Left lung (tissue), 14 donors: ENCODE measurements around the gene ZNF844. TPM values are rescaled to one million over a fixed set of nuclear protein-coding genes. Genes with fewer than 3 reads are reported as not detected.

Source experiments
- ATAC-seq: fragments of 200-7000 bp; cut with Tn5 transposase; one replicate; pipeline ENCODE4 v1.9.1; 2020; ENCODE audit warnings: moderate library complexity
- DNase-seq, 4 donors: peaks; one replicate each; pipeline ENCODE4 v3.0.0-alpha.2; 2013 to 2020
- H3K27ac ChIP-seq, 2 donors: fragments of 200-600 bp; sonication (generic) in 1 of 2; one replicate each; pipeline versions ENCODE4 v1.5.0 to v1.8.0; 2020 to 2021
- H3K27me3 ChIP-seq, 2 donors: fragments of 200-600 bp; sonication (generic) in 1 of 2; one replicate each; pipeline versions ENCODE4 v1.5.0 to v1.8.0; 2020 to 2021
- H3K36me3 ChIP-seq, 2 donors: fragments of 200-600 bp; sonication (generic) in 1 of 2; one replicate each; pipeline versions ENCODE4 v1.5.0 to v1.8.0; 2020 to 2021
- H3K4me1 ChIP-seq, 2 donors: fragments of 200-600 bp; one replicate each; pipeline ENCODE4 v1.8.0; 2021
- H3K4me3 ChIP-seq, 2 donors: fragments of 200-600 bp; sonication (generic) in 1 of 2; one replicate each; pipeline versions ENCODE4 v1.5.0 to v1.8.0; 2020 to 2021; ENCODE audit warnings: mild to moderate bottlenecking in 1 of 2
- H3K9me3 ChIP-seq, 2 donors: fragments of 200-600 bp; sonication (generic) in 1 of 2; one replicate each; pipeline versions ENCODE4 v1.5.0 to v1.8.0; 2020 to 2021
- CTCF ChIP-seq, 2 donors: fragments of 200-600 bp; sonication (generic) in 1 of 2; IDR thresholded peaks; one replicate each; pipeline versions ENCODE4 v1.5.0 to v1.8.0; 2021; ENCODE audit warnings: antibody characterized with exemption in 2 of 2
- intact Hi-C, 2 donors: fragments of 100-400 bp; cut with DNase I; formaldehyde crosslinking; loops; one replicate each; pipeline versions ENCODE4 v1.11.2 to v1.14.2; 2022
- long read RNA-seq, 12 donors: library from polyadenylated mRNA in 2 of 12; unstranded in 2 of 12; transcript quantifications; one replicate each; pipeline ENCODE4 v2.0.0 and lab custom pipeline, GENCODE V29; 2019 to 2026
- polyA plus RNA-seq, 6 donors: library from polyadenylated mRNA; unstranded; fragments of 120-200 nt; gene quantifications; one replicate each; pipeline ENCODE4 v1.2.1, GENCODE V29; 2013; ENCODE audit not compliant: insufficient read length in 6 of 6
- total RNA-seq, 2 donors: library from RNA; stranded (reverse); fragmentation: NEBNext Ultra II Directional; extraction: Animal tissue kit (Norgen Biotek cat#: 25700); gene quantifications; one replicate each; pipeline ENCODE4 v1.2.1, GENCODE V29; 2021
- donor health status: DM: no; HTN: yes; CAD: no.
- donor health status: DM: no; HTN: no; CAD: no.

Gene ZNF844
- 1 to 10 TPM; 7.6 to 8.2 TPM for total RNA-seq
- 10 to 100 TPM; 17.2 to 26.7 (median 21.7) TPM for polyA plus RNA-seq
- long read RNA-seq, donor 1, full-length matches to known transcripts = 6 of 6 reads
- long read RNA-seq, donor 1, partial matches to known transcripts = 0 of 6 reads
- long read RNA-seq, donor 1, other reads (novel, unspliced or antisense) = 0 of 6 reads
- long read RNA-seq, donor 2, full-length matches to known transcripts = 2 of 2 reads
- long read RNA-seq, donor 2, partial matches to known transcripts = 0 of 2 reads
- long read RNA-seq, donor 2, other reads (novel, unspliced or antisense) = 0 of 2 reads
- long read RNA-seq, donor 3, full-length matches to known transcripts = 7 of 7 reads
- long read RNA-seq, donor 3, partial matches to known transcripts = 0 of 7 reads
- long read RNA-seq, donor 3, other reads (novel, unspliced or antisense) = 0 of 7 reads
- long read RNA-seq, donor 4, full-length matches to known transcripts = 1 of 1 reads
- long read RNA-seq, donor 4, partial matches to known transcripts = 0 of 1 reads
- long read RNA-seq, donor 4, other reads (novel, unspliced or antisense) = 0 of 1 reads
- long read RNA-seq, donor 5, full-length matches to known transcripts = 8 of 8 reads
- long read RNA-seq, donor 5, partial matches to known transcripts = 0 of 8 reads
- long read RNA-seq, donor 5, other reads (novel, unspliced or antisense) = 0 of 8 reads
- long read RNA-seq, donor 6, full-length matches to known transcripts = 3 of 3 reads
- long read RNA-seq, donor 6, partial matches to known transcripts = 0 of 3 reads
- long read RNA-seq, donor 6, other reads (novel, unspliced or antisense) = 0 of 3 reads
- long read RNA-seq, donor 7, full-length matches to known transcripts = 1 of 1 reads
- long read RNA-seq, donor 7, partial matches to known transcripts = 0 of 1 reads
- long read RNA-seq, donor 7, other reads (novel, unspliced or antisense) = 0 of 1 reads
- long read RNA-seq, donor 8, full-length matches to known transcripts = 4 of 4 reads
- long read RNA-seq, donor 8, partial matches to known transcripts = 0 of 4 reads
- long read RNA-seq, donor 8, other reads (novel, unspliced or antisense) = 0 of 4 reads
- long read RNA-seq, donor 9 = 0 reads
- long read RNA-seq, donor 10 = 0 reads
- long read RNA-seq, donor 11 = 0 reads
- long read RNA-seq, donor 12, full-length matches to known transcripts = 5 of 5 reads
- long read RNA-seq, donor 12, partial matches to known transcripts = 0 of 5 reads
- long read RNA-seq, donor 12, other reads (novel, unspliced or antisense) = 0 of 5 reads

DNA sequence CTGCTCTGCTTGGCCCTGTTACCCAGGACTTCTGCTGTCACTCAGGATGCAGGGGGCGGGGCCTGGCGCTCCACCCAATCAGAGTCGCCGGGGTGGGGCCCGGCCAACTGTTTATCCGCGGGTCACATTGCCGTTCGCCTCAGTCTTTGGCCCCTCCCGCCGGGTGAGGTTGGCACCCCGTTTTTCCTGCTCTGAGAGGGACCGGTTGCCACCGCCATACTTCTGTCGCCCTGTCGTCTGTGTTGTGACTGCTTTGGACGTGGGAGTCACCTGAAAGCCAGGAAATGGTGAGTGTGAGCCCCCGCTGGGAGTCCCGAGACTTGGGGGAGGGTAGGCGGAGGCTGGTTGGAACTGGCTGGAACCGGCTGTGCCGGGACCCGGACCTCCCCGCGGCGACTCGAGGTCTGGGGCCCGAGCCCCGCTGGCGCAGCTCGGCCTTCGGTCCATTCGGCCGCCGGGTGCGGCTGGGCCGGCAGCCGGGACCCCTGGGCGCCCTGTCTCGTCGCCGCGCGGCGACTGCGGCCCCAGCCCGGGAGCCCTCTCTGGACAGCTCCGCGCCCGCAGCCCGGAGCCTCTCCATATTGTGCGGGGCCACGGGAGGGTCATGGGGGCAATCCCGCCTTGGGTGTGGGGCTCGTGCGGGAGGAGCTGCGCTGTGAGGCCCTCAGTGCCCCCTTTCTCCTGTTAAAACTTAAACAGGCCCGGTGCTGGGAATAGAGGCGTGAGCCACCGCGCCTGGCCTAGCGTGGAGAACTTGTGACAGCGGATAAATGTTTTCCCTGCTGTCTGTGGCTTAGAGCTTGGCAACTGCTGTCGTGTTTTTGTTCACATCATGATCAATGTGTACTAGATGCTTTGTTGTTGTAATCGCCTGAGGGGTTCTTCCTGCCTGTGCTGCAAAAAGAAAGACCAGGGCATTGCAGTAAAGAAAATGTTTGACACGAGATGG lies at the start of gene ZNF844:
Gene ZNF844 (plus strand): TSS at position 142 of the 949 bp plus-strand sequence. CDS start 143 bp downstream, at position 285.
- Histone ChIP-seq H3K4me1 (peaks cover 6 to 12% of the 10 kb centered on the region in 2 donors), H3K27me3 (no peaks in the 10 kb centered on the region), H3K27ac (peak within 1 kb of the TSS; percentile 90 to 95), H3K36me3 (peaks cover 0 to 14% of the 10 kb centered on the region in 2 donors), H3K4me3 (peak within 1 kb of the TSS; percentile 77 to 79), H3K9me3 (peaks cover 0 to 27% of the 10 kb centered on the region in 2 donors)
- ATAC-seq (peak; percentile 99), DNase-seq (peak; percentile 95 to 98 (median 96))
- intact Hi-C loops = no loop called here
- TF ChIP-seq CTCF (IDR thresholded peaks at IDR 0.05) = no peak

GRCh38 chr19:12015015-12015752 lies 49.3 kb upstream of the ZNF844 start:
- no peak for TF ChIP-seq CTCF (IDR thresholded peaks at IDR 0.05)
- H3K27ac ChIP-seq = no peak overlapping the region
- no peak for DNase-seq
- no peak for ATAC-seq
- no peak overlapping the region for H3K4me3 ChIP-seq
- no peaks in the 10 kb centered on the region for H3K27me3 ChIP-seq
- peaks cover 16 to 77% of the 10 kb centered on the region in 2 donors for H3K36me3 ChIP-seq
- intact Hi-C loops = no loop called here
- H3K4me1 ChIP-seq = no peaks in the 10 kb centered on the region
- peaks cover 3 to 99% of the 10 kb centered on the region in 2 donors for H3K9me3 ChIP-seq

DNA sequence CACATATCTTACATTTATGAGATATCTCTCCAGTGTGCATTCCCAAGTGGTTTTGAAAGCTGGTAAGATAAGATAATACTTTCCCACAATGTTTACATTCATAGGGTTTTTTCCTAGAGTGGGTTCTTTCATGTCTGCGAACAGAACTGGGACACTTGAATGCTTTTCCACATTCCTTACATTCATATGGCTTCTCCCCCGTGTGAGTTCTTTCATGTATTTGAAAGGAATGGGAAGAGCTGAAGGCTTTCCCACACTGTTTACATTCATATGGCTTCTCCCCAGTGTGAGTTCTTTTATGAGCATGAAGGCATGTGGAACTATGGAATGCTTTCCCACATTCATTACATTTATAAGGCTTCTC lies 48.8 kb upstream of the ZNF844 start:
- H3K4me1 ChIP-seq = no peaks in the 10 kb centered on the region

More for the DNA sequence above, 48.8 kb upstream of the ZNF844 start:
- H3K9me3 ChIP-seq = peaks cover 3 to 100% of the 10 kb centered on the region in 2 donors
- no peak overlapping the region for H3K27ac ChIP-seq
- no peak for TF ChIP-seq CTCF (IDR thresholded peaks at IDR 0.05)
- DNase-seq (no peak), ATAC-seq (no peak)
- H3K27me3 ChIP-seq = no peaks in the 10 kb centered on the region
- intact Hi-C loops = no loop called here
- no peak overlapping the region for H3K4me3 ChIP-seq
- peaks cover 16 to 75% of the 10 kb centered on the region in 2 donors for H3K36me3 ChIP-seq
